GM18520 (cell line): Measurements from ENCODE around the gene DOCK1.

Experiments
- ATAC-seq: cut with Tn5 transposase; IDR thresholded peaks from one replicate; pipeline ENCODE4 v1.9.1; 2021; ENCODE audit not compliant: unreplicated experiment

The DOCK1 gene

GRCh38 chr10:127411062-127411461 lies 505.8 kb downstream of the DOCK1 start:
- no peak for ATAC-seq

- ATAC-seq: no peak
Observed at GRCh38 chr10:127413326-127413725, 508.1 kb downstream of the DOCK1 start.

- no peak for ATAC-seq
Observed at GRCh38 chr10:127414024-127414423, 508.8 kb downstream of the DOCK1 start.

GRCh38 chr10:127415116-127415515 lies 509.9 kb downstream of the DOCK1 start:
- no peak for ATAC-seq

GRCh38 chr10:127415901-127416581 lies 510.8 kb downstream of the DOCK1 start:
- ATAC-seq: no peak

GRCh38 chr10:127417031-127417430 lies 511.8 kb downstream of the DOCK1 start:
- no peak for ATAC-seq

- no peak for ATAC-seq
Observed at GRCh38 chr10:127417686-127418401, 512.6 kb downstream of the DOCK1 start.

- no peak for ATAC-seq
Observed at GRCh38 chr10:127418536-127419168, 513.4 kb downstream of the DOCK1 start.

GRCh38 chr10:127420138-127420684 lies 515.0 kb downstream of the DOCK1 start:
- no peak for ATAC-seq

GRCh38 chr10:127423218-127423915 lies 518.1 kb downstream of the DOCK1 start:
- ATAC-seq: no peak

- ATAC-seq: no peak
Observed at GRCh38 chr10:127424594-127425264, 519.5 kb downstream of the DOCK1 start.

- no peak for ATAC-seq
Observed at GRCh38 chr10:127426746-127427145, 521.5 kb downstream of the DOCK1 start.

- no peak for ATAC-seq
Observed at GRCh38 chr10:127427926-127428325, 522.7 kb downstream of the DOCK1 start.

- ATAC-seq: no peak
Observed at GRCh38 chr10:127428385-127428980, 523.3 kb downstream of the DOCK1 start.

GRCh38 chr10:127429601-127430312 lies 524.5 kb downstream of the DOCK1 start:
- no peak for ATAC-seq

GRCh38 chr10:127431525-127431924 lies 526.3 kb downstream of the DOCK1 start:
- no peak for ATAC-seq

GRCh38 chr10:127434006-127434405 lies 528.8 kb downstream of the DOCK1 start:
- no peak for ATAC-seq

- no peak for ATAC-seq
Observed at GRCh38 chr10:127435246-127435645, 530.0 kb downstream of the DOCK1 start.

- no peak for ATAC-seq
Observed at GRCh38 chr10:127440371-127440770, 535.1 kb downstream of the DOCK1 start.
